ENCODE data around the gene OR7A17.

DNA sequence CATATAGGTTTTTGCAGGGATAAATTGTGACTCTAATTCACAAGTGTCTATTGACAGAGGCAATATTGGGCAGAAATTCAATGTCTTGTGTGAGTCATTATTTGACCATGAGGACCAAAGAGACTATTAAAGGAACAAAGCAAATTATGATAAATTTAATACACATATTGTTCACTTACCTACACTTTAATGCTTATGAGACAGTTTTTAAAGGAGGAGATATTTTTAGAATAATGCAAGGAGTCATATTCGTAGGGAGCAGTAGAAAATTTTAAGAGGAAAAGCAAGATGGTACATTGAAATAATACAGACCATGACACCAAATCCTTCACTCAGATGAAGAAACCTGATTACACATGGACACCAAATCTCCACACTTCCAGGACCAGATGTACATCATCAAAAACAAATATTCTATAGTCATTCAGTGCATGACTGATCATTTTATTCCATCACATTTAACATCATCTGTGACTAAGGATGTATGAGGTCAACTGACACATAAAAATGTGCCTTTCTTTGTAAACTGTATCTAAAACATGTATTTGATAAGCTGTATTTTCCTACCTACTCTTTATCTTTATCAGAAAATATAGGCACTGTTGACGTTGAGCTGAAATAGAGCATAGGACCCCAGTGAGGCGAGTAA lies 4.2 kb upstream of the OR7A17 start:
- TF ChIP-seq POLR2A (IDR thresholded peaks at IDR 0.05) (no peak), CTCF (IDR thresholded peaks at IDR 0.05) (no peak)
